Measurements from ENCODE around the gene SRPX2.

DNA sequence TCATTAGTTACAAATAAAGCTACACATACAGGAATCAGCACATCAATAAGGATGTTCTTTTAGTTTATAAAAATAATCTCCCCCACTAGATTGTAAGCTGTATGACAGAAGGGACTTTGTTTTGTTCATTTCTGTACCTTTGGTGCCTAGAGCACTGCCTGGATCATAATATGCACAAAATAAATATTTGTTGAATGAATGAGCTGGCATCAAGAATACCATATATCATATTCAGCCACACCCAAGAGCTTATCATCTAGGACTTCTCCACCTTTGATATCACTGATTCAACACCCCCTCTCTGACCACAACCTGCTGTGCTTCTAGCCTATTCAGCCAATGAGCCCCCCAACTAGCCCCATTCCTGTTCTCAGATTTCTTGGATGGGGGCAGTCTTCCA, 77.3 kb downstream of the SRPX2 start:
- TF ChIP-seq GATA2 (IDR thresholded peaks at IDR 0.05; ENCODE audit: low read depth, low read length) (no peak), GATA3 (IDR thresholded peaks at IDR 0.05; ENCODE audit: low read depth, low read length) (no peak)

All from SH-SY5Y (cell line).